HTERT RPE-1 (cell line): ENCODE measurements around the gene PRDM16.
"Not testable (repeated sequence)": the region's sequence is repeated elsewhere in the genome, so short reads cannot be mapped to it uniquely, and the experiment has no call there.

Experiments
- in situ Hi-C: fragments of 300-500 bp; cut with MboI; formaldehyde crosslinking; loops from 4 replicates; pipeline ENCODE4 v1.14.3; 2020; ENCODE audit warnings: low sequenced_read_pairs

The PRDM16 gene

GRCh38 chr1:3080053-3080955 is 11.3 kb downstream of the PRDM16 start:
- in situ Hi-C loops, result no loop called here

DNA sequence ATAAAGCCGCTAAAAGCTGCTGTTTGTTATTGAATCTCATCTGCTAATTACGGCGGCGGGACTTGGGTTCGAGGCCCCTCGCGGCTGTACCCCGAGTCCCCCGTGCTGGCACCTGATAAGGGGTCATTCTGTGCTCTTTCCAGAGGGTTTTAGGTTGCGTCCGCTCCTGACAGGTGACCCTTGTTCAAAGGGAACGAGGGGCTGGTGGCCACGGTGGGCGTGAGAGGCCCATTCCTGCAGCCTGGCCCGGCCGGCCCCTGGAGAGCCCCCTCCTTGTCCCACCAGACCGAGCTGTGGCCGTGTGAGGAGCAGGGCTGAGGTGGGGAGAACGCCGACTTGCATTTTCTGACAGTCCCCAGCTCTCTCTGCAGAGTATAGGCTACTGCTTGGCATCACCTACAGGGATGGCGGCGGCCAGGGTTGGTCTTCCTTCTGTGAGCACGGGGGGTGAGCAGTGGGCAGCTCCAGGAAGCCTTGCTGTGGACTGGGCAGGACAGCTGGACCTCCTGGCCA is 12.2 kb downstream of the PRDM16 start:
- in situ Hi-C loops, result no loop called here

DNA sequence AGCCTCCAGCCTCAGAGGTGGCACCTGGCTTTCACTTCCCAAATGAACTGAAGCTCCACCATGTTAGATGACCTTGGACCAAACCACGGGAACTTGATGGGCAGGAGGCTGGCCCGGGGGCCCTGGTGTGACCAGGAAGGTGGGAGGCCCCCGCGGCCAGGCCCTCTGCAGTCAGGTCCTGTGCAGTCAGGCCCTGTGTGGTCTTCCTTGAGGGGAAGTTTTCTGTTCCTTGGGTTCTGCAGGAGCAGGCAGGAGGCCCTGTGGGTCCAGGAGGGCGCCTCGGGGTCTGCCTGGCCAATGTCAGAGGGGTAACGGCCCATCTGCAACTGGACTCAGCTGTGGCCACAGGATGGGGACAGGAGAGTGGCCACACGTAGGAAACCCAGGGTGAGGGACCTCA is 13.0 kb downstream of the PRDM16 start:
- in situ Hi-C loops, result no loop called here

DNA sequence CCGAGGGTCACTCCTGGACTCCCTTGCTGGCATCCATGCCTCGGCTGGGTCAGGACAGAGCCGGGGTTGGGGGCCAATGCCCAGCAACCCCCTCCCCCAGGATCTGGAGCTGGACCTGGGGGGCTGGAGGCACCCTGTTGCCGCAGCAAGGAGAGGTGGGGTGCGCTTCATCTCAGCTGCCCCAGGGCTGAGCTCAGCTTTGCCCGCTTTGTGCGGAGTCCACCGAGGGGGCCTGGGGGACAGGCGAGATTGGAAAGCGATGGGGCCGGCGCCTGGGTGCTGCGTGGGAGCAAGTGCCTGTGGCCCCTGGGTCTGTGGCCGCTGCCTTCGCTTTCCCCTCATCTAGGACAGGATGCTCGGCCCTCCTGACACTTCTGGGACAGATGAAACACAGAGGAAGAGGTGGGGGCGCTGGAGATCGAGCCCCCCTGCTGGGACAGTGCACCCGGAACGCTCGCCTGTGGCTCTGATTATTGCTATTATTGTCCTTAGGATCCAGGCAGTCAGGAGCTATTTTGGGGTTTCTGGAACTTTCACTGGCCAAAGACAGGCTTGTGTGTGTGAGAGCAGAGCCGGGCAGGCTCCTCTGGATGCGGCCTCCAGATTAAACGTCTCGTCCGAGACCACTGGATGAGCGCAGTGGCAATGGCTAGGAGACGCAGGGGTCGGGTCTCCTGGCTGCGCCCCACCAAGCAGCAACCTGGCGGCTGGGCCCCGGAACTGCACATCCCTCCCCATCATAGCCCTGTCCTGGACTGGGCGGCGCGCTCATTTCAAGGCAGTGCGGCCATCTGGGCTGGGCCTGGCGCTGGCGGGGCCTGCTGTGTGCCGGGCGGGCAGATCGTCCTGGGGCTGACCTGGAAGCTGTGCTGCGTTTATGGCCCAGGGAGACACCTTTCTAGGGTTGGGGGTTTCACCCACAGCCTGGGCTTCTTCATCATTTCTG is 13.8 kb downstream of the PRDM16 start:
- in situ Hi-C loops, result no loop called here

GRCh38 chr1:3084154-3084553 is 15.2 kb downstream of the PRDM16 start:
- in situ Hi-C loops, result no loop called here

DNA sequence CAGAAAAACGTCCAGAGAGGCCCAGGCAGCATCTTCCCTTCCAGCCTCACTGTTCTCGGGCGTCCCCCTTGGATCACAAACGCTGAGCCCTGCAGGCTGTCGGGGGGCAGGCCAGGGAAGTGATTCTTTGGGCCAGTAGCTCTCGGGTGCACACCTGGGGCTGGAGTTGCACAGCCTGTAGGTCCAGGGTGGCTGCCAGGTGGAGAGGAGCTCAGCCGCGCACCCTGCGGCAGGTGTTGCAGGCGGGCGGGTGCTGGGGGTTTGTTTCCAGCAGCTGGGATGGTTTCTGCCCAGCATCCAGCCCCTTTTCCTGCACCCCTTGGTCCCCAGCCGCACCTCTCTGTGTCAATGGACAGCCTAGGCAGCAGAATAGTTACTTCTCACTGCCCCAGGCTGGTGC is 15.7 kb downstream of the PRDM16 start:
- in situ Hi-C loops, result no loop called here

- in situ Hi-C loops, result no loop called here
Observed at GRCh38 chr1:3085721-3086120, 16.7 kb downstream of the PRDM16 start.

DNA sequence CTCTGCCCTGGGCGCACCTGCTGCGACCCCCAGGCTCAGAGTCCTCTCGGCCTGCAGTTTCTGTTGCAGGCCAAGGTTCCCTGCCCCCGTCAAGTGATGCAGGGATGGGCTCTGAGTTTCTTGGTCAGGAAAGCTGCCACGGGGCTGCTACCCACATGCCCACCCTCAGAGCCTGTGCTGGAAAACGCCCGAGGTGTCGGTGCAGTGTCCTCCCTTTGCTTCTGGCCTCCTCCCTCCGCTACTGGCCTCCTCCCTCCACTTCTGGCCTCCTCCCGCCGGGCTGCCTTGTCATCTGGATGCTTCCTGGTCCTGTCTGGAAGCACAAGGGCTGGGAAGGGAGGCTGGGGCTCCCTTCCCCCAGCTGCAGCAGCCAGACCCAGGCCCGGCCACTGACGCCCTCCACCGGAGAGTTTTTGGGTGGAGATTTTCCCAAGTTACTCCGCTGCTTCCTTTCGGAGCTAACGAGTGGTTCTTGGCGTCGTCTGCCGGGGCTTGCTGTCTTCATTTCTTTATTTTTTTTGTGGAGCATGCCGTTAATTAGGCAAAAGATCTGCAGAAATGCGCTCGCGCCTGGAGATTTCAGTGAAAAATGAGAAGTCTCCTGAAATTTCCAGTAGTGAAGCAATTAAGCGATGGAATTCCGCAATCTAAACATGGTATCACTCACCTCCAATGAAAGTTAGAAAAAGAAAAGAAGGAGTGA is 17.4 kb downstream of the PRDM16 start:
- in situ Hi-C loops, result no loop called here

- in situ Hi-C loops, result no loop called here
Observed at GRCh38 chr1:3087049-3087448, 18.0 kb downstream of the PRDM16 start.

- in situ Hi-C loops, result not testable (repeated sequence)
Observed at GRCh38 chr1:3087946-3088668, 19.1 kb downstream of the PRDM16 start.

DNA sequence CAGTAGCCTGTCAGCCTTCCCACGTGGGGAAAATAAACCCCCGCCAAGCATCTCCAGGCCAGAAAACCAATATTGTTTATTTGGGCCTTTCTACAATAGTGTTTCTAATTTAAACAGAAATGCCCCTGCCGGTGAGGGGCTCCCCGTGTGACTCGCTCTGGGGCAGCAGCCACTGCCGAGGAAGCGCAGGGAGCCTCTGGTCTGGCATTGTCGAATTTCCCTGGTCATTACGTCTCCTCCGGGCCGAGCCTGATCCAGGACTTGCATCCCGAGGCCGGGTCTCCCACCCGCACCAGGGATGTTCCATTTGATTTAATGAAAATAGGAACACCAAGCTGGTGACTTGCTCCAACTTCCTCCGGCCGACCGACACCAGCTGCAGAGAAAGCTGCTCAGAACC is 20.5 kb downstream of the PRDM16 start:
- in situ Hi-C loops, result no loop called here

DNA sequence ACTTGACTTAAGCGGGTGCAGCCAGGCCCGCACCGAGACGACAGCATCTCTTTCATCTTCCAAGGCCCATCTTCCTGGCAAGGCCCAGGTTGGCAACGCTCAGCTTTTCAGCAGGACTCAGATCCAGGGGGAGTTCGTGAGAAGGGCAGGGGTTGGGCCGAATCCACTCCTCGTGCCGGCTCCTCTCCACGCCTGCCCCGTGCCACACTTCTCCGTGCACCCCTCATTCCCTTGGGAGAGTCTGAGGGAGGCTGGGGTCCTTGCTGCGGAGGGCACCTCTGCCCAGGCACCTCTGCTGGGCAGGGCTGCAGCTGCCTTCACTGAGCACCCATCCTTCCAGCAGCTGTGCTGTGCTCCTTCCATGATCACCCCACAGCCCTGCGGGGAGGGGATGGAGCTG is 22.3 kb downstream of the PRDM16 start:
- in situ Hi-C loops, result no loop called here

- in situ Hi-C loops, result no loop called here
Observed at GRCh38 chr1:3092530-3092929, 23.5 kb downstream of the PRDM16 start.

DNA sequence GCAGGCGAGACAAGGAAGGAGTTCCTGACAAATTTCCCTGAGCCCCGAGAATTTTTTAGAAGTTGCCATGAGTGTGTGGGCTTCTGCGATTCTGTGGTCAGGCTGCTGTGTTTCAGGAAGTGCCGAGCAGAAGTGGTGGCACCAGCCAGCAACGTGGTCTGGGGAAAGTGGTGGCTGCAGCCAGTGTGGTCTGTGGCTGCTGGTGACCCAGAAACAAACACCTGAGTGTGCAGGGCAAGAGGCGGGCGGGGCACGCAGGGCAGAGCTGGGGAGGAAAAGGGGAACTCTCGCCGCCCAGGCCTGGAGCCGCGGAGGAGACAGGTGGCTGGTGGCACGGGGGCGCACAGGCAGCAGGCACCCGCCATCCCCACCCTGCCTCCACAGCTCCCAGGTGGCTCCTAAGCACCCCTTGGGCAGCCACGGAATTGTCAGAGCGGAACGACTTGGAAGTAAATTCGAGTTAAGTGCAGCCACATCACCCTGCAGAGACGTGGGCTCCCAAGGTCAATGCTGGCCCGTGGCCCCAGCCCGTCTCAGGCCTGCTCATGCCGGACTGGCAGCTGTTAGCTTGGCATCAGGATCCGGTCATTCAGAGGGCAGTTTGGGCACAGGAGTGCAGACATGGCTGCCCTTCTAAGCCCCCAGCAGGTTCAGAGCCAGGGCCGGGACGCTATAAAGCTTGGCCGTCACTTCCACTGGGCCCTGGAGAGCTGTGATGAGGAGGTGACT is 25.1 kb downstream of the PRDM16 start:
- in situ Hi-C loops, result no loop called here

- in situ Hi-C loops, result no loop called here
Observed at GRCh38 chr1:3094863-3095780, 26.1 kb downstream of the PRDM16 start.

DNA sequence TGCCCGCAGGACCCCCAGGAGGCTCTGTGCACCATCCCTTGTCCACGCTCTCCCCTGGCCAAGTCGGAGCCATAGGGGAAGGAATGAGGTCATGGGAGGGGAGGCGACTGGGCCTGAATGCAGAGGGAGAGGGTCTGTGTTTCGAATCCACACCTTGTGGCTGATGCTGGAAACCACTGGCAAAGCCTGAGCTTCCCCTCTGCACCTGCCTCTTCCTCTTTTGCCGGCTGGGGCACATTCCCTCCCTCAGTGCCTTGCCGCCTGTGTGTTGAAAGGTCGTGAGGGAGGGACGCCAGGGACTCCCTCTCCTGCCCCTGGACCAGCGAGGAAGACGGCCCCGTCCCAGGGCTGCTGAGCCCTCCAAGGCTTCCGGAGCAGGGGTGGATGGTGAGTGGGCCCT is 27.3 kb downstream of the PRDM16 start:
- in situ Hi-C loops, result no loop called here

DNA sequence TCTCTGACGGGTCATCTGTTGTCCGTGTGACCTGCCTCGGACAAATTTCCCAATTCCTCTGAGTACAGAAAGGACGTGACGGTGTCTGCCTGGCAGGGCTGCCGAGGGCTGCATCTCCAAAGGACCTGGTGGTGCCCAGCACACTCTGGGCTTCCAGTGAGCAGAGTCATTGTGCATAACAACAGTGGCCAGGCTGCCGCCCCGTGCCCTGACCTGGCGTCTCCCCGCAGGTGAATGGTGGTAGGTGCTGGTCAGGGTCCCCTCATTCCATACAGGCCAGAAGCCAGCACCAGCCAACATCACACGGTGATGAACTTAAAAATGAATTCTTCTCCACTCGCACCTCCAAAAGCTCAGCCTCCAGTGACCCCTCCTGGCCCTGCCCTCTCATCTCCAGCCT is 28.2 kb downstream of the PRDM16 start:
- in situ Hi-C loops, result no loop called here

DNA sequence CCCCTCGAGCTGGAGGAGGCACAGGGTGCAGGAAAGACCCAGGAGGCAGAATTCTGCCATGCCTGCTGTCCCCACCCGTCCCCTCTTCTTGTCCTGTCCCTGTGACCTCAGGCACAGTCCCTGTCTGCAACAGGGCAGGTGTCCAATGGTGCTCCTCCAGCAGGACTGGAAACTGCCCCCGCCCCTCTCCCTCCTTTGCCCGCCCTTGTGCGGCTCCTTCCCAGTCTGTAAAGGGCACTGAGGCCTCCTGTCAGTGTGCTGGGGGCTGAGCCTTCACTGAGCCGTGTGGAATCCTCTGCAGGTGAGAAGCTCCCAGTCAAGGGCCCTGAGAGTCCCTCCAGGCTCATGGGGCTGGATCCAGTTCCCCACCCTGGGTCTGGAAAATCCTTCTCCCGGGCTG is 28.9 kb downstream of the PRDM16 start:
- in situ Hi-C loops, result no loop called here

DNA sequence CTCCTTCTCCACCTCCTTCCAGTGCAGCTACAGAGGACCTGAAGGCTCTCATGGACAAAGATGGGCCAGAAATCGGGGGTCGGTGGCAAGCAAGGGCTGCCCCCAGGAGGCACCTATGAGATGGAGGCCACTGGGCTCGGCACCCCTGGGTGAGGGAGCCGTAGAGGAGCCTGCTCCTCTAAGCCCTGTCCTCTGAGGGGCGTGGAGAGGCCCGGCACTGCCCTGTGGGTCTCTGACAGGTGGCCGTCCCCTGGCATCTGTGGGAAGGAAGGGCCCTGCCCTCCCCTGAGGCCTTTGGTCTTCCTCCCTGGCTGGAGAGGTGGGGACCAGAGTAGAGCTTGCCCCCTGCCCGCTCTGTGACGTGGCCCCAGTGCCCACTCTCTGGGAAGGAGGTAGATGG is 30.9 kb downstream of the PRDM16 start:
- in situ Hi-C loops, result no loop called here
